ENCODE measurements around the gene LDLRAP1. TPM values are rescaled to one million over a fixed set of nuclear protein-coding genes. Genes with fewer than 3 reads are reported as not detected.

LDLRAP1 gene
- polyA plus RNA-seq, 1 donor from 2014 or later, result 0.22 TPM

- H3K36me3 ChIP-seq (ENCODE audit: insufficient read depth, low read length), result no peaks in the 10 kb centered on the region
- H3K9me3 ChIP-seq (ENCODE audit: low read length), result no peaks in the 10 kb centered on the region
- no peak overlapping the region for H3K4me2 ChIP-seq (ENCODE audit: low read length)
- no peaks in the 10 kb centered on the region for H4K20me1 ChIP-seq (ENCODE audit: insufficient read depth)
- no peaks in the 10 kb centered on the region for H3F3A ChIP-seq (ENCODE audit: insufficient read depth, low read length, poor library complexity, severe bottlenecking)
- H3K27me3 ChIP-seq (ENCODE audit: insufficient read depth, low read depth, low read length), result no peaks in the 10 kb centered on the region
- no peak overlapping the region for H3K4me3 ChIP-seq (ENCODE audit: low read length)
- no peak overlapping the region for H3K27ac ChIP-seq (ENCODE audit: low read length)
- no peak overlapping the region for H2AFZ ChIP-seq (ENCODE audit: low read depth, low read length)
- no peaks in the 10 kb centered on the region for H3K9me2 ChIP-seq (ENCODE audit: insufficient read depth, low read length)
- H3K79me2 ChIP-seq (replicated peaks; ENCODE audit: insufficient read depth, low read length), result no peaks in the 10 kb centered on the region
- TF ChIP-seq SMC3 (conservative IDR thresholded peaks at IDR 0.05; ENCODE audit: poor library complexity), result no peak
- no peak for TF ChIP-seq CTCF (IDR thresholded peaks at IDR 0.05; ENCODE audit: poor library complexity, severe bottlenecking)
- TF ChIP-seq EZH2 (IDR thresholded peaks at IDR 0.05; ENCODE audit: borderline replicate concordance, insufficient read depth, low read length, poor library complexity, severe bottlenecking), result no peak
- no peak for TF ChIP-seq POLR2AphosphoS5 (IDR thresholded peaks at IDR 0.05)
- TF ChIP-seq RAD21 (conservative IDR thresholded peaks at IDR 0.05), result no peak
- no peak for TF ChIP-seq TAF1 (IDR thresholded peaks at IDR 0.05; ENCODE audit: low read depth)
- no peak for TF ChIP-seq EP300 (conservative IDR thresholded peaks at IDR 0.05; ENCODE audit: poor library complexity, severe bottlenecking)
- no peak for TF ChIP-seq MXI1 (conservative IDR thresholded peaks at IDR 0.05; ENCODE audit: poor library complexity, severe bottlenecking)
- no peak for TF ChIP-seq REST (IDR thresholded peaks at IDR 0.05; ENCODE audit: borderline replicate concordance)
- no peak overlapping the region for H3K9ac ChIP-seq (ENCODE audit: low read length)
Observed at GRCh38 chr1:25523542-25523941, 19.9 kb upstream of the LDLRAP1 start.

GRCh38 chr1:25524568-25525360, 18.6 kb upstream of the LDLRAP1 start:
- no peaks in the 10 kb centered on the region for H3K27me3 ChIP-seq (ENCODE audit: insufficient read depth, low read depth, low read length)
- no peak for TF ChIP-seq MXI1 (conservative IDR thresholded peaks at IDR 0.05; ENCODE audit: poor library complexity, severe bottlenecking)
- no peak for TF ChIP-seq SMC3 (conservative IDR thresholded peaks at IDR 0.05; ENCODE audit: poor library complexity)
- TF ChIP-seq EP300 (conservative IDR thresholded peaks at IDR 0.05; ENCODE audit: poor library complexity, severe bottlenecking), result no peak
- no peak for TF ChIP-seq EZH2 (IDR thresholded peaks at IDR 0.05; ENCODE audit: borderline replicate concordance, insufficient read depth, low read length, poor library complexity, severe bottlenecking)
- no peak for TF ChIP-seq REST (IDR thresholded peaks at IDR 0.05; ENCODE audit: borderline replicate concordance)
- no peak for TF ChIP-seq POLR2AphosphoS5 (IDR thresholded peaks at IDR 0.05)
- TF ChIP-seq CTCF (IDR thresholded peaks at IDR 0.05; ENCODE audit: poor library complexity, severe bottlenecking), result no peak
- no peak for TF ChIP-seq RAD21 (conservative IDR thresholded peaks at IDR 0.05)
- TF ChIP-seq TAF1 (IDR thresholded peaks at IDR 0.05; ENCODE audit: low read depth), result no peak
- H2AFZ ChIP-seq (ENCODE audit: low read depth, low read length), result no peak overlapping the region
- no peak overlapping the region for H3K27ac ChIP-seq (ENCODE audit: low read length)
- H3K36me3 ChIP-seq (ENCODE audit: insufficient read depth, low read length), result no peaks in the 10 kb centered on the region
- H3K79me2 ChIP-seq (replicated peaks; ENCODE audit: insufficient read depth, low read length), result no peaks in the 10 kb centered on the region
- H3K4me2 ChIP-seq (ENCODE audit: low read length), result no peak overlapping the region
- no peak overlapping the region for H3K4me3 ChIP-seq (ENCODE audit: low read length)
- H3K9ac ChIP-seq (ENCODE audit: low read length), result no peak overlapping the region
- no peaks in the 10 kb centered on the region for H3K9me3 ChIP-seq (ENCODE audit: low read length)
- H3F3A ChIP-seq (ENCODE audit: insufficient read depth, low read length, poor library complexity, severe bottlenecking), result no peaks in the 10 kb centered on the region
- no peaks in the 10 kb centered on the region for H3K9me2 ChIP-seq (ENCODE audit: insufficient read depth, low read length)
- H4K20me1 ChIP-seq (ENCODE audit: insufficient read depth), result no peaks in the 10 kb centered on the region
